Activated T-helper 1 cell treated with anti-CD3 and anti-CD28 coated beads, Interleukin-2, amount 50 U/mL, for 16 hours (primary cell): ENCODE measurements around the gene STIM2.
A peak's percentile ranks its signal among the peaks of the same experiment; 100 is the strongest.
"Not testable (repeated sequence)": the region's sequence is repeated elsewhere in the genome, so short reads cannot be mapped to it uniquely, and the experiment has no call there.

Experiments
- DNase-seq, 2 donors: peaks; one replicate each; pipeline ENCODE4 v3.0.0-alpha.2; 2020; ENCODE audit warnings: low read depth in 1 of 2, low spot score in 1 of 2

The STIM2 gene

GRCh38 chr4:26866781-26867180 lies 6.1 kb downstream of the STIM2 start:
- no peak for DNase-seq

GRCh38 chr4:26867914-26868684 lies 7.5 kb downstream of the STIM2 start:
- no peak for DNase-seq

- no peak for DNase-seq
These were observed 10.1 kb downstream of the STIM2 start for GRCh38 chr4:26870576-26871262.

- DNase-seq = no peak
These were observed 11.0 kb downstream of the STIM2 start for GRCh38 chr4:26871611-26872010.

- DNase-seq = peak in 1 of 2 donors; percentile 32
These were observed 12.9 kb downstream of the STIM2 start for GRCh38 chr4:26873391-26874026.

- DNase-seq = no peak
These were observed 13.5 kb downstream of the STIM2 start for GRCh38 chr4:26874110-26874509.

GRCh38 chr4:26877406-26877805 lies 16.8 kb downstream of the STIM2 start:
- DNase-seq = no peak

GRCh38 chr4:26877961-26878360 lies 17.3 kb downstream of the STIM2 start:
- DNase-seq = no peak

GRCh38 chr4:26878794-26879391 lies 18.3 kb downstream of the STIM2 start:
- DNase-seq = no peak

GRCh38 chr4:26879805-26880204 lies 19.2 kb downstream of the STIM2 start:
- no peak for DNase-seq

- no peak for DNase-seq
These were observed 23.4 kb downstream of the STIM2 start for GRCh38 chr4:26884026-26884425.

- no peak for DNase-seq
These were observed 23.9 kb downstream of the STIM2 start for GRCh38 chr4:26884486-26884988.

- DNase-seq = no peak
These were observed 25.3 kb downstream of the STIM2 start for GRCh38 chr4:26885912-26886274.

- no peak for DNase-seq
These were observed 26.5 kb downstream of the STIM2 start for GRCh38 chr4:26887143-26887542.

GRCh38 chr4:26887809-26888208 lies 27.2 kb downstream of the STIM2 start:
- DNase-seq = no peak

GRCh38 chr4:26889356-26889755 lies 28.7 kb downstream of the STIM2 start:
- DNase-seq = no peak

- no peak for DNase-seq
These were observed 30.4 kb downstream of the STIM2 start for GRCh38 chr4:26891054-26891453.

- DNase-seq = no peak
These were observed 31.2 kb downstream of the STIM2 start for GRCh38 chr4:26891867-26892266.

GRCh38 chr4:26892480-26893150 lies 32.0 kb downstream of the STIM2 start:
- no peak for DNase-seq

GRCh38 chr4:26893491-26893890 lies 32.9 kb downstream of the STIM2 start:
- DNase-seq = no peak

- not testable (repeated sequence) for DNase-seq
These were observed 34.2 kb downstream of the STIM2 start for GRCh38 chr4:26894881-26895280.
